Measurements from ENCODE around the gene ANKRD11.
A peak's percentile ranks its signal among the peaks of the same experiment; 100 is the strongest.

The ANKRD11 gene

DNA sequence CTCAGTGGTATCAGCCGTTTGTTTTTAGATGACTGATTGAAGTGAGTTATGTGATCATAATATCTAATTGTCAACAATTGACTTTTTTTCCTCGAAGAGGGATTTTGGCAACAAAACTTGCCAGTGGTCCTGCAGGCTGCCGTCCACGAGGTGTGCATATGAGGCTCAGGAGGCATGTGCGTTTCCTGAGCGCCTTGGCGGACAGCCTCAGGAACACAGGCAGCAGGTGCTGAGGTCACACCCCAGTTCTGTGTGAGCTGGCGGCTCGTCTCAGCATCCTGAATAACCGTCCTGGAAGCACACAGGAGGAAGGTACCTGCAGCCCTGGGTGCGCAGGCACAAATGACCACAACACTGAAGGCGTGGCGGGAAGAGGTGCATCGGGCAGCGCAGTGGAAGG is 29.5 kb upstream of the ANKRD11 start:
- Histone ChIP-seq H3K4me1 (ENCODE audit: insufficient read depth, insufficient read length) (peaks cover 8% of the 10 kb centered on the region), H3K9ac (ENCODE audit: insufficient read length, low read depth) (no peak overlapping the region), H3K9me3 (ENCODE audit: insufficient read depth, low read length) (no peaks in the 10 kb centered on the region), H3K36me3 (ENCODE audit: insufficient read depth, insufficient read length, low read length) (peaks cover 90% of the 10 kb centered on the region), H3K27me3 (ENCODE audit: insufficient read depth, insufficient read length) (no peaks in the 10 kb centered on the region), H3K4me3 (ENCODE audit: insufficient read length, low read depth) (no peak overlapping the region)
- DNase-seq (ENCODE audit: low read depth, low spot score) = no peak
- TF ChIP-seq SUZ12 (IDR thresholded peaks at IDR 0.05; ENCODE audit: extremely low read depth, insufficient read depth, insufficient read length) = no peak
- no peak for TF ChIP-seq YY1 (IDR thresholded peaks at IDR 0.05; ENCODE audit: insufficient read depth, insufficient read length)
- TF ChIP-seq ZNF274 (IDR thresholded peaks at IDR 0.05; ENCODE audit: low read depth, low read length) = no peak

DNA sequence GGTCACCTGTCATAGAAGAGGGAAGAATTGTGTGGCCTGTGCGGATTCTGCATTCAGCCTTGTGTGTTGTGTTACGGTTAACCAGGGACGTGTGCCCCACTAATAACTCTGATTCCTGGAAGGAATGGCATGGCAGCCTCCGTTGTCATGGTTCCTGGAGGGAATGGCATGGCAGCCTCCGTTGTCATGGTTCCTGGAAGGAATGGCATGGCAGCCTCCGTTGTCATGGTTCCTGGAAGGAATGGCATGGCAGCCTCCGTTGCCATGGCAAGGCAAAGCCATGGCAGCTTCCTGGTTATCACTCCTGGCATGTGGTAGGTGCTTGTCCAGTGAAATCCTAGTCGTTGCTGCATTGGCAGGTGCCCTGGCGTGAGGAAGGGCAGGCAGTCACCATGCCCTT is 26.8 kb upstream of the ANKRD11 start:
- TF ChIP-seq YY1 (IDR thresholded peaks at IDR 0.05; ENCODE audit: insufficient read depth, insufficient read length) (no peak), SUZ12 (IDR thresholded peaks at IDR 0.05; ENCODE audit: extremely low read depth, insufficient read depth, insufficient read length) (no peak), ZNF274 (IDR thresholded peaks at IDR 0.05; ENCODE audit: low read depth, low read length) (no peak)
- Histone ChIP-seq H3K4me3 (ENCODE audit: insufficient read length, low read depth) (no peak overlapping the region), H3K27me3 (ENCODE audit: insufficient read depth, insufficient read length) (no peaks in the 10 kb centered on the region), H3K9ac (ENCODE audit: insufficient read length, low read depth) (no peak overlapping the region), H3K9me3 (ENCODE audit: insufficient read depth, low read length) (no peaks in the 10 kb centered on the region), H3K4me1 (ENCODE audit: insufficient read depth, insufficient read length) (peaks cover 2% of the 10 kb centered on the region), H3K36me3 (ENCODE audit: insufficient read depth, insufficient read length, low read length) (peaks cover 82% of the 10 kb centered on the region)
- DNase-seq (ENCODE audit: low read depth, low spot score) = no peak

DNA sequence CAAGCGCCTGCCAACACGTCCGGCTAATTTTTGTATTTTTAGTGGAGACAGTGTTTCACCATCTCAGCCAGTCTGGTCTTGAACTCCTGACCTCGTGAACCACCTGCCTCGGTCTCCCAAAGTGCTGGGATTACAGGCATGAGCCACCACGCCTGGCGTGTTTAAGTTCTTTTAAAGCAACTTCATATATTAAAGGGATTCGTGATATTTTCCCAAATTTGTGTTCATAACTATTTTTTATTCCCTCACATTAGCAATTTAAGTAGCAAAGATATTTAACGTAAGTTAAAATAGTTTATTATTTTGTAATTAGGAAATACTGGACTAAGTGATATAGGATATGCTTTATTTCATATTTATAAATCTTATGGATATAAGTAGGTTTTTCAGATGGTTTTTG is 22.1 kb upstream of the ANKRD11 start:
- no peak overlapping the region for H3K9ac ChIP-seq (ENCODE audit: insufficient read length, low read depth)
- H3K27me3 ChIP-seq (ENCODE audit: insufficient read depth, insufficient read length) = no peaks in the 10 kb centered on the region
- no peaks in the 10 kb centered on the region for H3K4me1 ChIP-seq (ENCODE audit: insufficient read depth, insufficient read length)
- TF ChIP-seq SUZ12 (IDR thresholded peaks at IDR 0.05; ENCODE audit: extremely low read depth, insufficient read depth, insufficient read length) (no peak), ZNF274 (IDR thresholded peaks at IDR 0.05; ENCODE audit: low read depth, low read length) (no peak), YY1 (IDR thresholded peaks at IDR 0.05; ENCODE audit: insufficient read depth, insufficient read length) (no peak)
- H3K36me3 ChIP-seq (ENCODE audit: insufficient read depth, insufficient read length, low read length) = peaks cover 60% of the 10 kb centered on the region
- no peak for DNase-seq (ENCODE audit: low read depth, low spot score)
- H3K4me3 ChIP-seq (ENCODE audit: insufficient read length, low read depth) = no peak overlapping the region
- H3K9me3 ChIP-seq (ENCODE audit: insufficient read depth, low read length) = no peaks in the 10 kb centered on the region

GRCh38 chr16:89511374-89511773 is 21.0 kb upstream of the ANKRD11 start:
- H3K9me3 ChIP-seq (ENCODE audit: insufficient read depth, low read length) = no peaks in the 10 kb centered on the region
- DNase-seq (ENCODE audit: low read depth, low spot score) = no peak
- no peak overlapping the region for H3K9ac ChIP-seq (ENCODE audit: insufficient read length, low read depth)
- peaks cover 53% of the 10 kb centered on the region for H3K36me3 ChIP-seq (ENCODE audit: insufficient read depth, insufficient read length, low read length)
- H3K4me3 ChIP-seq (ENCODE audit: insufficient read length, low read depth) = no peak overlapping the region
- no peaks in the 10 kb centered on the region for H3K27me3 ChIP-seq (ENCODE audit: insufficient read depth, insufficient read length)
- TF ChIP-seq SUZ12 (IDR thresholded peaks at IDR 0.05; ENCODE audit: extremely low read depth, insufficient read depth, insufficient read length) = no peak
- no peak for TF ChIP-seq ZNF274 (IDR thresholded peaks at IDR 0.05; ENCODE audit: low read depth, low read length)
- no peak for TF ChIP-seq YY1 (IDR thresholded peaks at IDR 0.05; ENCODE audit: insufficient read depth, insufficient read length)
- no peaks in the 10 kb centered on the region for H3K4me1 ChIP-seq (ENCODE audit: insufficient read depth, insufficient read length)

- TF ChIP-seq ZNF274 (IDR thresholded peaks at IDR 0.05; ENCODE audit: low read depth, low read length) = no peak
- no peak for TF ChIP-seq SUZ12 (IDR thresholded peaks at IDR 0.05; ENCODE audit: extremely low read depth, insufficient read depth, insufficient read length)
- TF ChIP-seq YY1 (IDR thresholded peaks at IDR 0.05; ENCODE audit: insufficient read depth, insufficient read length) = no peak
- H3K9ac ChIP-seq (ENCODE audit: insufficient read length, low read depth) = no peak overlapping the region
- no peaks in the 10 kb centered on the region for H3K27me3 ChIP-seq (ENCODE audit: insufficient read depth, insufficient read length)
- H3K9me3 ChIP-seq (ENCODE audit: insufficient read depth, low read length) = peaks cover 5% of the 10 kb centered on the region; the same call in 1 of the 2 replicates
- no peaks in the 10 kb centered on the region for H3K4me1 ChIP-seq (ENCODE audit: insufficient read depth, insufficient read length)
- DNase-seq (ENCODE audit: low read depth, low spot score) = no peak
- H3K4me3 ChIP-seq (ENCODE audit: insufficient read length, low read depth) = no peak overlapping the region
- H3K36me3 ChIP-seq (ENCODE audit: insufficient read depth, insufficient read length, low read length) = peaks cover 45% of the 10 kb centered on the region
Observed at GRCh38 chr16:89510526-89510925, 20.2 kb upstream of the ANKRD11 start.

- Histone ChIP-seq H3K27me3 (ENCODE audit: insufficient read depth, insufficient read length) (no peaks in the 10 kb centered on the region), H3K9ac (ENCODE audit: insufficient read length, low read depth) (peak within 1 kb of the TSS; percentile 86), H3K36me3 (ENCODE audit: insufficient read depth, insufficient read length, low read length) (peaks cover 34% of the 10 kb centered on the region), H3K4me1 (ENCODE audit: insufficient read depth, insufficient read length) (no peaks in the 10 kb centered on the region), H3K9me3 (ENCODE audit: insufficient read depth, low read length) (peaks cover 6% of the 10 kb centered on the region; the same call in 1 of the 2 replicates), H3K4me3 (ENCODE audit: insufficient read length, low read depth) (peak within 1 kb of the TSS; percentile 76)
- no peak for TF ChIP-seq ZNF274 (IDR thresholded peaks at IDR 0.05; ENCODE audit: low read depth, low read length)
- peak; percentile 80 for TF ChIP-seq YY1 (IDR thresholded peaks at IDR 0.05; ENCODE audit: insufficient read depth, insufficient read length)
- DNase-seq (ENCODE audit: low read depth, low spot score) = peak; percentile 80
Observed at GRCh38 chr16:89507834-89508590, 17.7 kb upstream of the ANKRD11 start, which contains the start of gene SPG7. TSS of gene SPG7 (plus strand) at chr16:89508403. CDS start at chr16:89508418, 15 bp downstream.

- Histone ChIP-seq H3K9ac (ENCODE audit: insufficient read length, low read depth) (peak overlapping the region; percentile 86), H3K4me3 (ENCODE audit: insufficient read length, low read depth) (peak overlapping the region; percentile 76), H3K4me1 (ENCODE audit: insufficient read depth, insufficient read length) (no peaks in the 10 kb centered on the region), H3K36me3 (ENCODE audit: insufficient read depth, insufficient read length, low read length) (peaks cover 27% of the 10 kb centered on the region), H3K27me3 (ENCODE audit: insufficient read depth, insufficient read length) (no peaks in the 10 kb centered on the region), H3K9me3 (ENCODE audit: insufficient read depth, low read length) (peaks cover 6% of the 10 kb centered on the region; the same call in 1 of the 2 replicates)
- TF ChIP-seq SUZ12 (IDR thresholded peaks at IDR 0.05; ENCODE audit: extremely low read depth, insufficient read depth, insufficient read length) = no peak
- no peak for TF ChIP-seq ZNF274 (IDR thresholded peaks at IDR 0.05; ENCODE audit: low read depth, low read length)
- no peak for TF ChIP-seq YY1 (IDR thresholded peaks at IDR 0.05; ENCODE audit: insufficient read depth, insufficient read length)
- no peak for DNase-seq (ENCODE audit: low read depth, low spot score)
Observed at GRCh38 chr16:89507214-89507833, 17.0 kb upstream of the ANKRD11 start.
